ENCODE measurements around the gene SMCP.

The SMCP gene

GRCh38 chr1:152906023-152906565, 28.0 kb downstream of the SMCP start:
- Mint-ChIP-seq H3K9me3 (no peaks in the 10 kb centered on the region), H3K4me3 (no peak overlapping the region), H3K36me3 (no peaks in the 10 kb centered on the region), H3K4me1 (no peaks in the 10 kb centered on the region), H3K27ac (no peak overlapping the region), H3K27me3 (peaks cover 11% of the 10 kb centered on the region)
- DNase-seq = no peak
- CTCF ChIA-PET = no interaction called here

GRCh38 chr1:152907686-152908601, 29.8 kb downstream of the SMCP start, which contains the start of gene IVL:
Gene IVL, plus strand, starts transcription at chr1:152908546. Its CDS starts 1,252 bp downstream, at chr1:152909798.
- Mint-ChIP-seq H3K4me1 (no peaks in the 10 kb centered on the region), H3K36me3 (no peaks in the 10 kb centered on the region), H3K9me3 (no peaks in the 10 kb centered on the region), H3K4me3 (no peak within 1 kb of the TSS), H3K27me3 (peaks cover 11% of the 10 kb centered on the region), H3K27ac (no peak within 1 kb of the TSS)
- CTCF ChIA-PET = no interaction called here
- no peak for DNase-seq

DNA sequence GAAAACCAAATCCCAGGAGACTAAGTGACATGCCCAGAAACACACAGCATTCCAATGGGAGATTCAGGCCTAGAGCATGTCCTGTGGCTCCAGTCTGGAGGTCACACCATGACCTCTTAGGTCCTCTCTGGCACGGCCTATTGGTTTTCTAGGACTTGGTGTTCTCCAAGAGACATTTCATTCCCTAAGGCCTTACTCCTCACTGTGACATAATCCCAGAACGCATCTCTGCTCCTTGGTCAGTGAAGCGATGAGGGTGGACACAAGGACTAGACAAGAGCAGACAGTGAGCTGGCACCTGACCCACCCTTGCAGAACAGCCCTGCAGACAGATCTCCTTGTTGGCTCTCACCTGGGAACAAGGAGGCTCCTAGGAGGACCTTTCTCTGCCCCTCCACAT, 31.1 kb downstream of the SMCP start:
- Mint-ChIP-seq H3K4me1 (no peaks in the 10 kb centered on the region), H3K9me3 (no peaks in the 10 kb centered on the region), H3K27ac (no peak overlapping the region), H3K36me3 (no peaks in the 10 kb centered on the region), H3K27me3 (peaks cover 11% of the 10 kb centered on the region), H3K4me3 (no peak overlapping the region)
- CTCF ChIA-PET = no interaction called here
- no peak for DNase-seq

DNA sequence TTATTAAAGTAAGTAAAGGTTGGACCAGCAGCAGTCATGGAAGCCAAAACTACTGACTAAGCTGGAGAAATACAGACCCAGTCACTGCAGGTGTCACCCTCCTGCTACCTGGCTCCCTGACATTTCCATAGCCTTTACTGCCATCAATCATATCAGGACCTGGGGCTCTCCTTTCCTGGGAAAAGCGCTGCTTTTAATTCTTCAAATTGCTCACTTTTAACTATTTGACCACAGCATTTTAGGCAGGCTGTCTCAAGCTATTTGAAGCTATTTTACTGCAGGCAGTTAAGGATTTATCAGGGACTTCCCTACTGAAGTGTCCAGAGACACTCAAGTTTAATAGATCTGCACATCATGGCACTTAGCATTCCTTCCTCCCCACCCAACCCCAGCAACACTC, 34.3 kb downstream of the SMCP start:
- Mint-ChIP-seq H3K9me3 (no peaks in the 10 kb centered on the region), H3K4me1 (no peaks in the 10 kb centered on the region), H3K27ac (no peak overlapping the region), H3K36me3 (no peaks in the 10 kb centered on the region), H3K4me3 (no peak overlapping the region), H3K27me3 (no peaks in the 10 kb centered on the region)
- DNase-seq = no peak
- CTCF ChIA-PET = no interaction called here

GRCh38 chr1:152912900-152913299, 34.8 kb downstream of the SMCP start:
- Mint-ChIP-seq H3K9me3 (no peaks in the 10 kb centered on the region), H3K4me1 (no peaks in the 10 kb centered on the region), H3K27ac (no peak overlapping the region), H3K27me3 (peaks cover 2% of the 10 kb centered on the region), H3K4me3 (no peak overlapping the region), H3K36me3 (no peaks in the 10 kb centered on the region)
- CTCF ChIA-PET = no interaction called here
- no peak for DNase-seq

DNA sequence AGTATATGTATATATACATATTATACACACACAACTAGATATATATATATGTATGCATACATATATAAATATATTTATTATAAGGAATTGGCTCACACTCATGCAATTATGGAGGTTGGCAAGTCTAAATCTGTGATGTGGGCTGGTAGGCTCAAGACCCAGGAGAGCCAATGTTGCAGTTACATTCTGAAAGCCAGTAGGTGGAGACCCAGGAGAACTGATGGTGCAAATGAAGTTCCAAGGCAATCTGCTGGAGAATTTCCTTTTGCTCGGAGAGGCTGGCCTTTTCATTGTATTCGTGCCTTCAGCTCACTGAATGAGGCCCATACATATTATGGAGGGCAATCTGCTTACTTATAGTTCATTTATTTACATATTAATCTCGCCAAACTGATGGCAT, 39.7 kb downstream of the SMCP start:
- Mint-ChIP-seq H3K4me1 (no peaks in the 10 kb centered on the region), H3K36me3 (no peaks in the 10 kb centered on the region), H3K9me3 (no peaks in the 10 kb centered on the region), H3K27ac (no peak overlapping the region), H3K27me3 (peaks cover 6% of the 10 kb centered on the region), H3K4me3 (no peak overlapping the region)
- CTCF ChIA-PET = no interaction called here
- no peak for DNase-seq

DNA sequence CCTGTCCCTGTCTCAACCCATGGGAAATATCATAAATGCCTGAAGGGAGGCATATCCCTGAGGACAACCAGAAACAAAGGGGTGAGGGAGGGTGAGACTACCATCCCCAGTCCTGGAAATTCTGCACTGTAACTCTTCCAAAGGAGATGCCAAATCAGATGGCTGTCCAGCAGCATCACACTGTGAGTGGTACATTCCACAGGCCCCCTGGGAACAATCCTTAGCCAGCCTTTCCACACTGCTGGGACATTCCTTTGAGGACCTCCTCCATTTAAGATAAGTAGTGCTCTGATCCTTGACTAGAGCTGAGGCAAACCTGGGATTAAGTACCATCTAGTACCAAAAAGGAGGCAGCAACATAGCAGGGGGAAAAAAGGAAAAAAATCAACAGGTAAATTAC, 40.9 kb downstream of the SMCP start:
- H3K9me3 Mint-ChIP-seq = no peaks in the 10 kb centered on the region
- H3K36me3 Mint-ChIP-seq = no peaks in the 10 kb centered on the region
- DNase-seq = no peak
- H3K27ac Mint-ChIP-seq = no peak overlapping the region
- no peak overlapping the region for H3K4me3 Mint-ChIP-seq
- CTCF ChIA-PET = no interaction called here
- peaks cover 6% of the 10 kb centered on the region for H3K27me3 Mint-ChIP-seq
- no peaks in the 10 kb centered on the region for H3K4me1 Mint-ChIP-seq

GRCh38 chr1:152924191-152924590, 46.1 kb downstream of the SMCP start:
- Mint-ChIP-seq H3K4me1 (no peaks in the 10 kb centered on the region), H3K36me3 (no peaks in the 10 kb centered on the region), H3K27ac (no peak overlapping the region), H3K27me3 (peaks cover 3% of the 10 kb centered on the region), H3K9me3 (no peaks in the 10 kb centered on the region), H3K4me3 (no peak overlapping the region)
- CTCF ChIA-PET = no interaction called here
- DNase-seq = no peak

DNA sequence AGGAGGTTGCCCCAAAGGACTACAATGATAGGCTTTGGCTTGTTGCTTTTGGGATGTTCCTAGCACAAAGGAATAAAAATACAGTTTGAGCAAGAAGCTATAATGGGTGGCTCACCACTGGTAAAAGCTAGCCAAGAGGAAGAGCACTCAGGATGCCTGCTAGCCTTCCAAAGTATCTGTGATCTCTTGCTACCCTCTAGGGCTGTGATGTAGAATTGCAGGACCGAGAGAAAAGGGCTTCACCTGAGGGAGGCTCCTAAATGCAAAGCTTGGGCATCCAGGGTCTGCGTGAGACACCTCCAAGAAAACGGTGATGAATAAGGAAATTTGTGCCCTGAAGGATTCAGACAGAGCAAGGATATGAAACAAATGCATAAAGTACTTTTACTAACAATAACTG, 48.0 kb downstream of the SMCP start:
- Mint-ChIP-seq H3K27me3 (peaks cover 3% of the 10 kb centered on the region), H3K4me1 (no peaks in the 10 kb centered on the region), H3K27ac (no peak overlapping the region), H3K36me3 (no peaks in the 10 kb centered on the region), H3K9me3 (no peaks in the 10 kb centered on the region), H3K4me3 (no peak overlapping the region)
- CTCF ChIA-PET = interaction anchor here (0.7 kb wide), 1 partner anchor 54 kb away, joined by 3 read pairs; no protein-coding TSS in a partner anchor
- no peak for DNase-seq

DNA sequence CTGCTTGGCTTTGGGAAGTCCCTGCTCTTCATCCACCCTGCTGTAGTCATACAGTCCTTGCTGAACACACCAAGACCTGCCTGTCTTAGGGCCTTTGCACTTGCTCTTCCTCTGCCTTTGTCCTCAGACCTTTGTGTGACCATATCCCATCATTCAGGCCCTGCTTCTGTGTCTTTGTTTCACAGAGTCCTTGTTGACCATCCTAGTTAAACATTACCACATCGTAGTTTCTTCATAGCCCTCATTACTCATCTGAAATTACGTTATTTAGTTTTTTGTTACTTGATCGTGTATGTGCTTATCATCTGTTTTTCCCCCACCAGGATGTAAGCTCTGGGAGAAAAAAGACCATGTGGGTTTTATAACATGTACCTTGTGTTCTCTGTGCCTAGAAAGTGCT, 50.5 kb downstream of the SMCP start:
- Mint-ChIP-seq H3K36me3 (no peaks in the 10 kb centered on the region), H3K4me1 (no peaks in the 10 kb centered on the region), H3K27ac (no peak overlapping the region), H3K27me3 (peaks cover 3% of the 10 kb centered on the region), H3K4me3 (no peak overlapping the region), H3K9me3 (no peaks in the 10 kb centered on the region)
- DNase-seq = no peak
- CTCF ChIA-PET = no interaction called here

- Mint-ChIP-seq H3K36me3 (no peaks in the 10 kb centered on the region), H3K27ac (no peak overlapping the region), H3K4me3 (no peak overlapping the region), H3K4me1 (no peaks in the 10 kb centered on the region), H3K27me3 (no peaks in the 10 kb centered on the region), H3K9me3 (no peaks in the 10 kb centered on the region)
- CTCF ChIA-PET = no interaction called here
- DNase-seq = no peak
Observed at GRCh38 chr1:152932170-152932811, 54.2 kb downstream of the SMCP start.

DNA sequence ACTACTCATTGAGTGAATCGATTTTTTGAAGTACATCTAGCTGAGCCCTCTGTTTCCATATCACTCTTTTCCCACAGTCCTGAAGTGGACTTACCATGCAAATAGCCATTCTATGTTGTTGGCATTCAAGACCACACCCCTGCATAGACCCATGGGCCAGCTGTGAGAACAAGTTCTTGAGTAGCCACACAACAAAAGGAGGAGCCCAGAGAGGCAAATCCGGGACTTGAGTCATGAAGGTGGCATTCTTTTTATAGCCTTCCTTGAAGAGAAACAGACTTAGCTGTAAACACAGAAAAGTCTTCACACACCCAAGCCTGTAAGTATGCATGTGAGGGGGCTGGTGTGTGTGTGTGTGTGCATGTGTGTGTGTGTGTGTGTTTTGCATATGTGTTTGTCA, 55.1 kb downstream of the SMCP start:
- Mint-ChIP-seq H3K27ac (no peak overlapping the region), H3K9me3 (no peaks in the 10 kb centered on the region), H3K4me3 (no peak overlapping the region), H3K4me1 (no peaks in the 10 kb centered on the region), H3K36me3 (no peaks in the 10 kb centered on the region), H3K27me3 (no peaks in the 10 kb centered on the region)
- no peak for DNase-seq
- CTCF ChIA-PET = no interaction called here
